Measurements from ENCODE around the gene KBTBD13. TPM values are rescaled to one million over a fixed set of nuclear protein-coding genes. Genes with fewer than 3 reads are reported as not detected.
"Not testable (repeated sequence)": the region's sequence is repeated elsewhere in the genome, so short reads cannot be mapped to it uniquely, and the experiment has no call there.

The KBTBD13 gene
- total RNA-seq, 1 donor: not detected

DNA sequence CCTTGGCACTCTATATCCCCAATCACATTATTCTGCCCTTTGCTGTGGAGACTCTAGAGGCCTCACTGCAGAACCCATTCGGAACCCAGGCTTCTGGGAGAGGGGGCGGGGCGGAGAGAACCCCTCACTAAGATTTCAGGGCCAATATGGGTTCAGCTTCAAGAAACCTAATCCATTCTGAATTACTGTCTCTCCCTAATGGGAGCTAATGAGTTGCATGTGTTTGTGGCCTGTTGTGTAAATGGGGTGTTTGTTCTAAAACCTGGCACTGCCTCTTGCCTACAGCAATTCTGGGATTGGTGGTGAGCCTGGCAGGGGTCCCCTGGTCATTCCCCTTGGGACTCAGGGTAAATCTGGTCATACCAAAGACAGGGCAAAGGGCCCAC, 8.2 kb upstream of the KBTBD13 start:
- no peak for DNase-seq (ENCODE audit: low read depth)
- H3K4me3 ChIP-seq (ENCODE audit: low read depth, low read length): no peak overlapping the region
- no peak for TF ChIP-seq CTCF (IDR thresholded peaks at IDR 0.05; ENCODE audit: insufficient read depth, low read depth, low read length)

DNA sequence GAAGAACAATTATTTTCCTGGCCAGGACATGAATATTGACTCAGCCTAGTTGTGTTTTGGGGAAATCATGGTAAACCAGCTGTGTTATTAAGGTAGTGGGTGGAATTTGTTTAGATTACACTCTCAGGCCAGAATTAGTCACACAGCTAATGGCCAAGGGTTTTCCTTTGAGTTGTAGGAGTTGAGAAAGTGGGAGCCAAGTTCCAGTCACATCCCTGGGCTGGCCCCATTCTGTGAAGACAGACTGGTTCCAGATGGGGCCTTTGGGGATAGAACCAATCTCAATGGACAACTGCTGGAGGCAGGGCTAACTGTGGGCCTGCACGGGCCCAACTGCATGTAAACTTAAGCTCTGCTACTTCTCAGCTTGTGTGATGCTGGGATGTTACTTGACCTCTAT, 7.4 kb upstream of the KBTBD13 start:
- H3K4me3 ChIP-seq (ENCODE audit: low read depth, low read length): no peak overlapping the region
- DNase-seq (ENCODE audit: low read depth): peak; percentile 96
- TF ChIP-seq CTCF (IDR thresholded peaks at IDR 0.05; ENCODE audit: insufficient read depth, low read depth, low read length): no peak

GRCh38 chr15:65069779-65070546, 6.6 kb upstream of the KBTBD13 start:
- no peak overlapping the region for H3K4me3 ChIP-seq (ENCODE audit: low read depth, low read length)
- DNase-seq (ENCODE audit: low read depth): no peak
- TF ChIP-seq CTCF (IDR thresholded peaks at IDR 0.05; ENCODE audit: insufficient read depth, low read depth, low read length): no peak

- DNase-seq (ENCODE audit: low read depth): no peak
- no peak overlapping the region for H3K4me3 ChIP-seq (ENCODE audit: low read depth, low read length)
- TF ChIP-seq CTCF (IDR thresholded peaks at IDR 0.05; ENCODE audit: insufficient read depth, low read depth, low read length): no peak
Measured at GRCh38 chr15:65071381-65071811, 5.2 kb upstream of the KBTBD13 start.

DNA sequence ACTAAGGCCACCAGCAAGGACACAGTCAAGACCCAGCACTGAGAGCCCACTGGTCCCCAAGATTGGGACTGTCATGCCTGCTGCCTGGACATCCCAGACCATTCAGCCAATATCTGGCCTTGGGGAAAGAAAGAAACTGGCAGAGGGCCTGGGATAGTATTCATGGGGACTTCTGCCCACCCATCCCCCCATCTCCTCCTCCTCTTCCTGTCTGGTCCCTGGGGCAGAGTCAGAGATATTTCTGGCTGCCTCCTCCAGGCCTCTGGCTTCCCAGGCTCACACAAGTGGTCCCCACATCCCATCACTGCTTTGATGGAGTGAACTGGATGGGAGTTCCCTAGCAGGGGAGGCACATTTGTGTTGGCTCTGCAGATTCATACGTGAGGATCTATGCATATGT, 4.5 kb upstream of the KBTBD13 start:
- no peak for DNase-seq (ENCODE audit: low read depth)
- TF ChIP-seq CTCF (IDR thresholded peaks at IDR 0.05; ENCODE audit: insufficient read depth, low read depth, low read length): no peak
- no peak overlapping the region for H3K4me3 ChIP-seq (ENCODE audit: low read depth, low read length)

GRCh38 chr15:65072617-65073016, 3.9 kb upstream of the KBTBD13 start:
- no peak for DNase-seq (ENCODE audit: low read depth)
- no peak overlapping the region for H3K4me3 ChIP-seq (ENCODE audit: low read depth, low read length)
- no peak for TF ChIP-seq CTCF (IDR thresholded peaks at IDR 0.05; ENCODE audit: insufficient read depth, low read depth, low read length)

- H3K4me3 ChIP-seq (ENCODE audit: low read depth, low read length); DNase-seq (ENCODE audit: low read depth): not testable (repeated sequence)
Measured at GRCh38 chr15:65074946-65075345, 1.6 kb upstream of the KBTBD13 start.

DNA sequence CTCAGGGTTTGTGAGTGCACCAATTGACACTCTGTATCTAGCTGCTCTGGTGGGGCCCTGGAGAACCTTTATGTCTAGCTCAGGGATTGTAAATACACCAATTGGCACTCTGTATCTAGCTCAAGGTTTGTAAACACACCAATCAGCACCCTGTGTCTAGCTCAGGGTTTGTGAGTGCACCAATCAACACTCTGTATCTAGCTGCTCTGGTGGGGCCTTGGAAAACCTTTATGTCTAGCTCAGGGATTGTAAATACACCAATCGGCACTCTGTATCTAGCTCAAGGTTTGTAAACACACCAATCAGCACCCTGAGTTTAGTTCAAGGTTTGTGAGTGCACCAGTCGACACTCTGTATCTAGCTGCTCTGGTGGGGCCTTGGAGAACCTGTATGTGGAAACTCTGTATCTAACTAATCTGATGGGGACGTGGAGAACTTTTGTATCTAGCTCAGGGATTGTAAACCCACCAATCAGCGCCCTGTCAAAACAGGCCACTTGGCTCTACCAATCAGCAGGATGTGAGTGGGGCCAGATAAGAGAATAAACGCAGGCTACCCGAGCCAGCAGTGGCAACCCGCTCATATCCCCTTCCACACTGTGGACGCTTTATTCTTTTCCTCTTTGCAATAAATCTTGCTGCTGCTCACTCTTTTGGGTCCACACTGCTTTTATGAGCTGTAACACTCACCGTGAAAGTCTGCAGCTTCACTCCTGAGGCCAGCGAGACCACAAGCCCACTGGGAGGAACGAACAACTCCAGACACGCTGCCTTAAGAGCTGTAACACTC, 745 bp upstream of the KBTBD13 start:
- not testable (repeated sequence) for H3K4me3 ChIP-seq (ENCODE audit: low read depth, low read length); DNase-seq (ENCODE audit: low read depth)
